Nephron (organoid): Measurements from ENCODE around the gene ZNF292.
"Not testable (repeated sequence)": the region's sequence is repeated elsewhere in the genome, so short reads cannot be mapped to it uniquely, and the experiment has no call there.

Experiments
- H3K27ac Mint-ChIP-seq, 3 experiments: 2 replicates each; pipeline ENCODE4 v1.8.0; 2020; ENCODE audit warnings: mixed read lengths in 3 of 3, mild to moderate bottlenecking in 2 of 3, moderate library complexity in 1 of 3
- H3K27me3 Mint-ChIP-seq: 2 replicates; pipeline ENCODE4 v1.8.0; 2021; ENCODE audit warnings: low read depth, mild to moderate bottlenecking, moderate library complexity, mixed read lengths
- H3K36me3 Mint-ChIP-seq: 2 replicates; pipeline ENCODE4 v1.8.0; 2020; ENCODE audit warnings: low read depth, mixed read lengths
- H3K4me1 Mint-ChIP-seq: 2 replicates; pipeline ENCODE4 v1.8.0; 2020; ENCODE audit warnings: mixed read lengths
- H3K4me3 Mint-ChIP-seq, 3 experiments: 2 replicates each; pipeline ENCODE4 v1.8.0; 2020; ENCODE audit warnings: mild to moderate bottlenecking in 3 of 3, mixed read lengths in 3 of 3, moderate library complexity in 2 of 3
- H3K9me3 Mint-ChIP-seq: 2 replicates; pipeline ENCODE4 v1.8.0; 2020; ENCODE audit warnings: mixed read lengths
- TF ChIP-seq, protein P1 (sequence below), 3 experiments: fragments of 200-600 bp; sonication (generic); IDR thresholded peaks; one replicate each; pipeline ENCODE4 v1.5.0; 2021; ENCODE audit warnings: antibody characterized with exemption in 3 of 3; ENCODE audit not compliant: unreplicated experiment in 3 of 3

The ZNF292 gene

GRCh38 chr6:87196275-87196842 is 41.0 kb downstream of the ZNF292 start:
- TF ChIP-seq, protein P1, sequence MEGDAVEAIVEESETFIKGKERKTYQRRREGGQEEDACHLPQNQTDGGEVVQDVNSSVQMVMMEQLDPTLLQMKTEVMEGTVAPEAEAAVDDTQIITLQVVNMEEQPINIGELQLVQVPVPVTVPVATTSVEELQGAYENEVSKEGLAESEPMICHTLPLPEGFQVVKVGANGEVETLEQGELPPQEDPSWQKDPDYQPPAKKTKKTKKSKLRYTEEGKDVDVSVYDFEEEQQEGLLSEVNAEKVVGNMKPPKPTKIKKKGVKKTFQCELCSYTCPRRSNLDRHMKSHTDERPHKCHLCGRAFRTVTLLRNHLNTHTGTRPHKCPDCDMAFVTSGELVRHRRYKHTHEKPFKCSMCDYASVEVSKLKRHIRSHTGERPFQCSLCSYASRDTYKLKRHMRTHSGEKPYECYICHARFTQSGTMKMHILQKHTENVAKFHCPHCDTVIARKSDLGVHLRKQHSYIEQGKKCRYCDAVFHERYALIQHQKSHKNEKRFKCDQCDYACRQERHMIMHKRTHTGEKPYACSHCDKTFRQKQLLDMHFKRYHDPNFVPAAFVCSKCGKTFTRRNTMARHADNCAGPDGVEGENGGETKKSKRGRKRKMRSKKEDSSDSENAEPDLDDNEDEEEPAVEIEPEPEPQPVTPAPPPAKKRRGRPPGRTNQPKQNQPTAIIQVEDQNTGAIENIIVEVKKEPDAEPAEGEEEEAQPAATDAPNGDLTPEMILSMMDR (IDR thresholded peaks at IDR 0.05; ENCODE audit: unreplicated experiment in 3 of 3), result no peak
- no peaks in the 10 kb centered on the region for H3K4me1 Mint-ChIP-seq
- no peak overlapping the region for H3K4me3 Mint-ChIP-seq
- H3K27ac Mint-ChIP-seq, result no peak overlapping the region
- no peaks in the 10 kb centered on the region for H3K9me3 Mint-ChIP-seq
- H3K27me3 Mint-ChIP-seq, result no peaks in the 10 kb centered on the region
- H3K36me3 Mint-ChIP-seq, result peaks cover 18% of the 10 kb centered on the region

DNA sequence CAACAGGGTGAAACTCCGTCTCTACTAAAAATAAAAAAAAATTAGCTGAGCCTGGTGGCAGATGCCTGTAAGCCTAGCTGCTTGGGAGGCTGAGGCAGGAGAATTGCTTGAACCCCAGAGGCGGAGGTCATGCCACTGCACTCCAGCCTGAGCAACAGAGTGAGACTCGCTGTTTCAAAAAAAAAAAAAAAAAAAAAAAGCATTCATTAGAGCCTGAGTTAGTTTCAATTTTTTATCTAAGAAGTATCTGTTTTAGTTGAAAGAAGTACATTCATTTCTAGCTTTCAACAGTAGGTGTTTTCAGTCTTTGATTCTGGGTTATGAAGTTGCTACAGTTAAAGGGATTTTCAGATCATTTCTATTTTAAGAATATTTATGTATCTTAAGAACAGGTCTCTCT is 42.2 kb downstream of the ZNF292 start:
- H3K4me1 Mint-ChIP-seq, result no peaks in the 10 kb centered on the region
- TF ChIP-seq, protein P1 (IDR thresholded peaks at IDR 0.05; ENCODE audit: unreplicated experiment in 3 of 3), result no peak
- H3K36me3 Mint-ChIP-seq, result peaks cover 15% of the 10 kb centered on the region
- H3K9me3 Mint-ChIP-seq, result no peaks in the 10 kb centered on the region
- no peaks in the 10 kb centered on the region for H3K27me3 Mint-ChIP-seq
- H3K27ac Mint-ChIP-seq, result no peak overlapping the region
- H3K4me3 Mint-ChIP-seq, result no peak overlapping the region

DNA sequence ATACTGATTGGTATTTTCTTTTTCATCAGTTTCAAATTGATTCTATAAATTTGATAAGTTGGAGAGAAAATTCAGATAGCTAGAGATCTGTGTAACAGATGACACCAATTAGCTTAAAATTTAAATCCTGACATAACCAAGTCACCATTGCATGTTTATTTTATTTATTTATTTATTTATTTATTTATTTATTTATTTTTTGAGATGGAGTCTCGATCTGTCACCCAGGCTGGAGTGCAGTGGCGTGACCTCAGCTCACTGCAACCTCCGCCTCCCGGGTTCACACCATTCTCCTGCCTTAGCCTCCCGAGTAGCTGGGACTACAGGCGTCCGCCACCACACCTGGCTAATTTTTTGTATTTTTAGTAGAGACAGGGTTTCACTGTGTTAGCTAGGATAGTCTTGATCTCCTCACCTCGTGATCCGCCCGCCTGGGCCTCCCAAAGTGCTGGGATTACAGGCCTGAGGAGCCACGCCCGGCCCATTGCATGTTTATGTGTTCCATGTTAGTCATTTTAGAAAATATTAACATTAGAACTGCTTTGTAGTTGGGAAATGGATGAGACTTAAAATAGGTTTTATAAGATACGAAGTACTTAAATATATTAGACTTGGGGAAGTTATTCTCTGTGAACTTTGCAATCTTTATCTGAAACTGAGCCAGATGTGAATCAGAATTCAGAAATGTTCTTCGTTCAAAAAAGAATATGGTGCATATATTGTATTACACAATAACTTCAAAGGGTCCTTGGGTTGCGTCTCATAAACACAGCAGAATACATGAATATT is 42.9 kb downstream of the ZNF292 start:
- H3K4me3 Mint-ChIP-seq, H3K27me3 Mint-ChIP-seq, H3K4me1 Mint-ChIP-seq, H3K27ac Mint-ChIP-seq, H3K9me3 Mint-ChIP-seq: not testable (repeated sequence)
- peaks cover 13% of the 10 kb centered on the region for H3K36me3 Mint-ChIP-seq

- no peak overlapping the region for H3K27ac Mint-ChIP-seq
- no peak overlapping the region for H3K4me3 Mint-ChIP-seq
- peaks cover 19% of the 10 kb centered on the region for H3K36me3 Mint-ChIP-seq
- H3K9me3 Mint-ChIP-seq, result no peaks in the 10 kb centered on the region
- no peaks in the 10 kb centered on the region for H3K4me1 Mint-ChIP-seq
- H3K27me3 Mint-ChIP-seq, result no peaks in the 10 kb centered on the region
- TF ChIP-seq, protein P1 (IDR thresholded peaks at IDR 0.05; ENCODE audit: unreplicated experiment in 3 of 3), result no peak
These were observed 44.4 kb downstream of the ZNF292 start for GRCh38 chr6:87199787-87200186.

- H3K4me3 Mint-ChIP-seq, result no peak overlapping the region
- H3K27ac Mint-ChIP-seq, result no peak overlapping the region
- TF ChIP-seq, protein P1 (IDR thresholded peaks at IDR 0.05; ENCODE audit: unreplicated experiment in 3 of 3), result no peak
- H3K4me1 Mint-ChIP-seq, result no peaks in the 10 kb centered on the region
- no peaks in the 10 kb centered on the region for H3K9me3 Mint-ChIP-seq
- peaks cover 22% of the 10 kb centered on the region for H3K36me3 Mint-ChIP-seq
- H3K27me3 Mint-ChIP-seq, result no peaks in the 10 kb centered on the region
These were observed 45.3 kb downstream of the ZNF292 start for GRCh38 chr6:87200469-87201175.

- Mint-ChIP-seq H3K27ac (no peak overlapping the region), H3K27me3 (no peaks in the 10 kb centered on the region), H3K4me1 (peaks cover 6% of the 10 kb centered on the region), H3K4me3 (no peak overlapping the region), H3K36me3 (peaks cover 35% of the 10 kb centered on the region), H3K9me3 (no peaks in the 10 kb centered on the region)
- TF ChIP-seq, protein P1 (IDR thresholded peaks at IDR 0.05; ENCODE audit: unreplicated experiment in 3 of 3), result no peak
These were observed 48.2 kb downstream of the ZNF292 start for GRCh38 chr6:87203448-87204023.
